OCI-LY1 (cell line): ENCODE data around the gene GRIP1.

Experiments
- EZH2 ChIP-seq: fragments of 200-600 bp; sonication (generic), shearing (Covaris generic); IDR thresholded peaks from 2 replicates; pipeline ENCODE4 v1.8.0; 2017; ENCODE audit warnings: borderline replicate concordance, mixed run types, mild to moderate bottlenecking, antibody characterized with exemption, low read length, moderate library complexity, mixed read lengths
- TF ChIP-seq, protein P1 (sequence below): fragments of 200-600 bp; sonication (generic), shearing (Covaris generic); IDR thresholded peaks from 2 replicates; pipeline ENCODE4 v1.5.1; 2017; ENCODE audit warnings: mild to moderate bottlenecking, antibody characterized with exemption, low read length, moderate library complexity, mixed read lengths

- TF ChIP-seq, protein P1, sequence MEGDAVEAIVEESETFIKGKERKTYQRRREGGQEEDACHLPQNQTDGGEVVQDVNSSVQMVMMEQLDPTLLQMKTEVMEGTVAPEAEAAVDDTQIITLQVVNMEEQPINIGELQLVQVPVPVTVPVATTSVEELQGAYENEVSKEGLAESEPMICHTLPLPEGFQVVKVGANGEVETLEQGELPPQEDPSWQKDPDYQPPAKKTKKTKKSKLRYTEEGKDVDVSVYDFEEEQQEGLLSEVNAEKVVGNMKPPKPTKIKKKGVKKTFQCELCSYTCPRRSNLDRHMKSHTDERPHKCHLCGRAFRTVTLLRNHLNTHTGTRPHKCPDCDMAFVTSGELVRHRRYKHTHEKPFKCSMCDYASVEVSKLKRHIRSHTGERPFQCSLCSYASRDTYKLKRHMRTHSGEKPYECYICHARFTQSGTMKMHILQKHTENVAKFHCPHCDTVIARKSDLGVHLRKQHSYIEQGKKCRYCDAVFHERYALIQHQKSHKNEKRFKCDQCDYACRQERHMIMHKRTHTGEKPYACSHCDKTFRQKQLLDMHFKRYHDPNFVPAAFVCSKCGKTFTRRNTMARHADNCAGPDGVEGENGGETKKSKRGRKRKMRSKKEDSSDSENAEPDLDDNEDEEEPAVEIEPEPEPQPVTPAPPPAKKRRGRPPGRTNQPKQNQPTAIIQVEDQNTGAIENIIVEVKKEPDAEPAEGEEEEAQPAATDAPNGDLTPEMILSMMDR, result no peak
- no peak for TF ChIP-seq EZH2
Measured at GRCh38 chr12:66397574-66398290, 281.1 kb downstream of the GRIP1 start.
